K562 treated with DMSO at 1 percent for 4 hours (cell line): Measurements from ENCODE around the gene OGN. TPM values are rescaled to one million over a fixed set of nuclear protein-coding genes. Genes with fewer than 3 reads are reported as not detected.

Source experiments
- total RNA-seq: library from RNA; unstranded; fragments of 300-600 nt; gene quantifications from 2 replicates; pipeline ENCODE4 v1.2.3, GENCODE V29; 2022; ENCODE audit not compliant: insufficient read depth

Gene OGN, protein sequence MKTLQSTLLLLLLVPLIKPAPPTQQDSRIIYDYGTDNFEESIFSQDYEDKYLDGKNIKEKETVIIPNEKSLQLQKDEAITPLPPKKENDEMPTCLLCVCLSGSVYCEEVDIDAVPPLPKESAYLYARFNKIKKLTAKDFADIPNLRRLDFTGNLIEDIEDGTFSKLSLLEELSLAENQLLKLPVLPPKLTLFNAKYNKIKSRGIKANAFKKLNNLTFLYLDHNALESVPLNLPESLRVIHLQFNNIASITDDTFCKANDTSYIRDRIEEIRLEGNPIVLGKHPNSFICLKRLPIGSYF
- total RNA-seq = not detected in 2 replicates

DNA sequence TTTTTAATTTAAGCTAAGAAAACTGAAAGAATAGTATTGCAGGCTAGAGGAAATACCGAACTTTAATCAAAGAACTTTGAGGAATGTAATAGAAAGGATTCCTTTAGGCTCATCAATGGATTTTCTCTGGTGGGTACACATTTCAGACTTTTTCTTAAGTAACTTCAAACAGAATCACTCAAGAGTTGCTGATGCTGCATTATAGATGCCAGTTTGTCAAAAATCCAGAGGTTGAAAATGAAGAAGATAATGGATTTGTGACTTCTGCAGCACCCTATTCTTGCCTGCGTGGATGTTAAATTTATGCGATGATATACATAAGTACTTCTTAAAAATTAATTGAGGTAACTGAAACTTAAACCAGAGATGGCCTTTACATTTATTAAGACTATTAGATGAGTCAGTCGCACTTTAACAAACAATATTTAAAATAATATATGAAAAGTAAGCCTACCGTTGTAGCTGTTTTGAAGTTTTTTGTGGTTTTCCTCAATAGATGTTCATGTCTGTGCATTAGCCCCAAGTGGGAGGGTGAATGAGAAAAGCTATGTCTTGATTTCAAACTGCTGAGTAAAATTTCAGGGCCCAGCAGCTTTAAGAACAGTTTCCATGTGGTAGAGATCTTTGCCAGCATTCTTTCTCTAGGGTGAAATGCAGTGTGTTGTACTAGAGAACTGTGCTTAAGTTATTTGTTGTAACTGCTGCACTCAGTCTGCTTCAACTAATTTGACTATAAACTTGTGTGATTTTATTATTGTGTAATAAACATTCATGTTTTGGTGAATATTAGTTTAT is at the start of gene OGN:
TSS of gene OGN (minus strand) at position 537 of the 795 bp plus-strand sequence. CDS start 1,171 bp downstream, outside the sequence.

DNA sequence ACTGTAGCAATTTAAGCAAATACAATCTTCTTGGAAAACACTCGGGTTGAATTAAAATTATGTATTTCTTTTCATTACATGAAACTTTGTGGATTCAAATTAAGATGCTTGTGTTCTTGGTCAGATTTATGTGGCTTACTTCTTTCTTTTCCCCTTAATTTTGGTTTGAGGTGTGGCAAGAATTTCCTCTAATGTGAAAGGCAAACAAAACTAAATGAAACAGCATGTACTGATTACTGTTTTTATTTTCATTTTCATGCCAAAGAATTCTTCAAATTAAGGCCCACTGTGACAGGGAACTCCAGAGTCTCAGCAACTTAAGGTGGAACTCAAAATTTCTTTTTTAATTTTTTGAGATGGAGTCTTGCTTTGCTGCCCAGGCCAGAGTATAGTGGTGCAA is 20.0 kb upstream of the OGN start, which contains the start of gene OMD:
TSS of gene OMD (minus strand) at position 132 of the 400 bp plus-strand sequence. CDS start 6,913 bp downstream, outside the sequence.

Other genes starting within 250 kb of the OGN start
- 190 and 201 TPM in 2 replicates for gene IARS1, start 110.9 kb downstream of the OGN start, total RNA-seq
- 17.1 and 20.2 TPM in 2 replicates for gene NOL8, start 79.2 kb downstream of the OGN start, total RNA-seq
- 3.7 and 12.8 TPM in 2 replicates for gene CENPP, start 78.6 kb downstream of the OGN start, total RNA-seq
- gene OMD, start 19.9 kb upstream of the OGN start, total RNA-seq = not detected in 2 replicates
- gene ASPN, start 77.9 kb upstream of the OGN start, total RNA-seq = not detected in 2 replicates
- not detected in 2 replicates for gene ECM2, start 131.4 kb upstream of the OGN start, total RNA-seq